Loucy (cell line): Measurements from ENCODE around the gene HERC2.
"Not testable (repeated sequence)": the region's sequence is repeated elsewhere in the genome, so short reads cannot be mapped to it uniquely, and the experiment has no call there.

Experiments
- H2AFZ ChIP-seq: fragments of 200-600 bp; sonication (generic); 2 replicates; pipeline ENCODE4 v1.6.0; 2016; ENCODE audit warnings: antibody characterized with exemption, mild to moderate bottlenecking, low read length, moderate library complexity
- H3F3A ChIP-seq: fragments of 200-600 bp; 2 replicates; pipeline ENCODE4 v1.6.0; 2016; ENCODE audit warnings: antibody characterized with exemption, low read depth, mild to moderate bottlenecking
- H3K27me3 ChIP-seq: fragments of 200-600 bp; sonication (generic); 2 replicates; pipeline ENCODE4 v1.6.1; 2014; ENCODE audit warnings: low read length, mild to moderate bottlenecking; ENCODE audit not compliant: insufficient read depth, poor library complexity, severe bottlenecking
- H3K36me3 ChIP-seq: fragments of 200-600 bp; sonication (generic); 2 replicates; pipeline ENCODE4 v1.6.1; 2016; ENCODE audit warnings: low read length; ENCODE audit not compliant: insufficient read depth
- H3K4me1 ChIP-seq: fragments of 200-600 bp; sonication (generic); 2 replicates; pipeline ENCODE4 v1.5.1; 2014; ENCODE audit warnings: low read length, mild to moderate bottlenecking; ENCODE audit not compliant: insufficient read depth, poor library complexity, severe bottlenecking
- H3K4me2 ChIP-seq: fragments of 200-600 bp; sonication (generic); 2 replicates; pipeline ENCODE4 v1.6.0; 2014; ENCODE audit warnings: antibody characterized with exemption, low read length, low read depth, mild to moderate bottlenecking; ENCODE audit not compliant: poor library complexity, severe bottlenecking
- H3K4me3 ChIP-seq: fragments of 200-600 bp; sonication (generic); 2 replicates; pipeline ENCODE4 v1.5.1; 2014; ENCODE audit warnings: low read length, mild to moderate bottlenecking, mixed read lengths; ENCODE audit not compliant: poor library complexity, severe bottlenecking
- H3K79me2 ChIP-seq: fragments of 200-600 bp; sonication (generic); 2 replicates; pipeline ENCODE4 v1.6.1; 2014; ENCODE audit warnings: low read length; ENCODE audit not compliant: insufficient read depth
- H3K9ac ChIP-seq: fragments of 200-600 bp; sonication (generic); 2 replicates; pipeline ENCODE4 v1.6.0; 2014; ENCODE audit warnings: mild to moderate bottlenecking, low read depth, low read length, moderate library complexity; ENCODE audit not compliant: poor library complexity, severe bottlenecking
- H3K9me2 ChIP-seq: fragments of 200-600 bp; sonication (generic); replicated peaks from 2 replicates; pipeline ENCODE4 v1.6.1; 2016; ENCODE audit warnings: low read depth, low read length, mixed read lengths
- H3K9me3 ChIP-seq: fragments of 200-600 bp; sonication (generic); 2 replicates; pipeline ENCODE4 v1.6.1; 2014; ENCODE audit warnings: mild to moderate bottlenecking, antibody characterized with exemption, low read length, low read depth; ENCODE audit not compliant: insufficient read depth
- H4K20me1 ChIP-seq: fragments of 200-600 bp; sonication (generic); 2 replicates; pipeline ENCODE4 v1.6.0; 2014; ENCODE audit warnings: antibody characterized with exemption, low read length, mild to moderate bottlenecking; ENCODE audit not compliant: insufficient read depth, poor library complexity, severe bottlenecking
- CTCF ChIP-seq: fragments of 200-600 bp; sonication (generic); conservative IDR thresholded peaks from 2 replicates; pipeline ENCODE4 v1.5.1; 2014; ENCODE audit warnings: mild to moderate bottlenecking, antibody characterized with exemption, low read length
- EZH2phosphoT487 ChIP-seq: fragments of 200-600 bp; IDR thresholded peaks from 2 replicates; pipeline ENCODE4 v1.6.1; 2018; ENCODE audit warnings: antibody characterized with exemption, mild to moderate bottlenecking, moderate library complexity, borderline replicate concordance

The HERC2 gene

DNA sequence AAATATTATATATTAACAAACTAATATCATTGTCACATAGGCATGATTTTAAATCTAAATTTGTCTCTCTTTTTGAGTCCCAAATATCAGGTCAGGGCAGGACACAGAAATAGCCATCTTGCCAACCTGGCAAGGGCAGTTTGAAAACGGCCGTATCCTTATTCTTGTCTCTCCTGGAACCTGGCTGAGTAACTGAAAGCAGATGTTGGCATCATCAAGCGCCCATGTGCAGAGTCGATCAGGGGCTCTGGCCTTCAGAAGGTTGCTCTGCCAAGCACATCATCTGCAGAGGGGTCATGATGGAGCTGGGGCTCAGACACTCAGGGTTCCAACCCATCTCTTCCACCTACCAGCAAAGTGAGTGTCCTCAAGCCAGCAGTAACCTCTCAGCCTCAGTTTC lies 167.7 kb downstream of the HERC2 start:
- Histone ChIP-seq H3K9me2 (no peaks in the 10 kb centered on the region), H3F3A (no peaks in the 10 kb centered on the region), H3K79me2 (peaks cover 9% of the 10 kb centered on the region), H4K20me1 (peaks cover 4% of the 10 kb centered on the region), H3K9ac (no peak overlapping the region), H3K4me2 (no peak overlapping the region), H2AFZ (no peak overlapping the region), H3K4me1 (no peaks in the 10 kb centered on the region), H3K36me3 (peaks cover 8% of the 10 kb centered on the region; the same call in 1 of the 2 replicates), H3K9me3 (no peaks in the 10 kb centered on the region), H3K27me3 (no peaks in the 10 kb centered on the region), H3K4me3 (no peak overlapping the region)
- no peak for TF ChIP-seq EZH2phosphoT487
- no peak for TF ChIP-seq CTCF

GRCh38 chr15:28153492-28154119 lies 168.4 kb downstream of the HERC2 start:
- Histone ChIP-seq H3K4me2 (no peak overlapping the region), H3K27me3 (no peaks in the 10 kb centered on the region), H3K4me3 (no peak overlapping the region), H3K9me3 (no peaks in the 10 kb centered on the region), H3K4me1 (no peaks in the 10 kb centered on the region), H3F3A (no peaks in the 10 kb centered on the region), H3K36me3 (peaks cover 8% of the 10 kb centered on the region; the same call in 1 of the 2 replicates), H4K20me1 (peaks cover 4% of the 10 kb centered on the region), H2AFZ (no peak overlapping the region), H3K79me2 (peaks cover 16% of the 10 kb centered on the region), H3K9me2 (no peaks in the 10 kb centered on the region), H3K9ac (no peak overlapping the region)
- TF ChIP-seq EZH2phosphoT487 (no peak), CTCF (no peak)

DNA sequence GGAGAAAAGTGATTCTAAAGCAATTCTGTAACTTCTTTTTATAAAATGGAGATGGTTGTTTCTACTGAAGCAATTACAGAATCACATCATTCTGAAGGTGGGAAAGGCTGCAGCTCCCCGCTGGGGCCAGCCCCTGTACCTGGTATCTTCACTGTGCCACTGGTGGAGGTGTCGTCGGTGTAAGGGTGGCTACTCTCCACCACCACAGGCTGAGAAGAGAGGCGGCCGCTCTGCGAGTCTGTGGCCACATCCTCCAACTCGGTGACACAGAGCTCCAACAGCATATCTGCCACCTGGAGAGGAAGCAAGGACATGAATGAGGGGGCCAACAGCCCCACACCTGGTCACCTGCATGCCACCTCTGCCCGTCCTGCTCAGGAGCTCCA lies 169.4 kb downstream of the HERC2 start:
- not testable (repeated sequence) for H2AFZ ChIP-seq, H3K4me3 ChIP-seq, H4K20me1 ChIP-seq, H3K27me3 ChIP-seq, H3K9ac ChIP-seq, H3F3A ChIP-seq, H3K4me1 ChIP-seq, H3K4me2 ChIP-seq, H3K9me2 ChIP-seq, H3K9me3 ChIP-seq, H3K36me3 ChIP-seq
- peaks cover 19% of the 10 kb centered on the region for H3K79me2 ChIP-seq

GRCh38 chr15:28151864-28152537 lies 170.0 kb downstream of the HERC2 start:
- not testable (repeated sequence) for H2AFZ ChIP-seq, H3K27me3 ChIP-seq, H3F3A ChIP-seq, H3K4me1 ChIP-seq, H3K9ac ChIP-seq, H3K36me3 ChIP-seq, H4K20me1 ChIP-seq, H3K4me2 ChIP-seq, H3K4me3 ChIP-seq, H3K9me2 ChIP-seq, H3K9me3 ChIP-seq
- H3K79me2 ChIP-seq, result peaks cover 19% of the 10 kb centered on the region
